SK-N-SH (cell line): ENCODE results near the gene AMIGO1.

Experiments used
- EP300 ChIP-seq, 2 experiments: IDR thresholded peaks; 2 replicates each; pipeline versions ENCODE4 v1.4.0 to v1.6.1; 2012; ENCODE audit warnings: borderline replicate concordance in 1 of 2, low read depth in 1 of 2, low read length in 1 of 2
- FOXJ3 ChIP-seq: sonication (generic); formaldehyde crosslinking; IDR thresholded peaks from 2 replicates; pipeline ENCODE4 v1.5.1; 2020; ENCODE audit warnings: mild to moderate bottlenecking, missing genetic modification reagents
- MXI1 ChIP-seq: IDR thresholded peaks from 2 replicates; pipeline ENCODE4 v1.6.1; 2012; ENCODE audit warnings: mild to moderate bottlenecking, low read depth, low read length, improper control_type of control experiment
- RAD21 ChIP-seq: IDR thresholded peaks from 2 replicates; pipeline ENCODE4 v1.6.1; 2012; ENCODE audit warnings: mild to moderate bottlenecking, low read length
- RCOR1 ChIP-seq: fragments of 150-350 bp; IDR thresholded peaks from 2 replicates; pipeline ENCODE4 v1.6.1; 2017; ENCODE audit warnings: antibody characterized with exemption, low read length
- SMC3 ChIP-seq: IDR thresholded peaks from 2 replicates; pipeline ENCODE4 v1.6.1; 2012; ENCODE audit warnings: low read depth, low read length, improper control_type of control experiment
- TAF1 ChIP-seq: IDR thresholded peaks from 2 replicates; pipeline ENCODE4 v1.6.1; 2012; ENCODE audit warnings: low read depth, mild to moderate bottlenecking, low read length, moderate library complexity, borderline replicate concordance
- TEAD4 ChIP-seq: IDR thresholded peaks from 2 replicates; pipeline ENCODE4 v1.4.0; 2012; ENCODE audit warnings: mild to moderate bottlenecking, borderline replicate concordance; ENCODE audit not compliant: insufficient read depth
- TF ChIP-seq, protein P1 (sequence below): fragments of 200-600 bp; sonication (generic); IDR thresholded peaks from 2 replicates; pipeline ENCODE4 v1.6.1; 2017; ENCODE audit warnings: antibody characterized with exemption, mild to moderate bottlenecking, moderate library complexity
- TF ChIP-seq, protein P2 (sequence below): fragments of 150-350 bp; IDR thresholded peaks from 2 replicates; pipeline ENCODE4 v1.6.1; 2016; ENCODE audit warnings: mild to moderate bottlenecking, low read depth, low read length
- TF ChIP-seq, protein P3 (sequence below): IDR thresholded peaks from 2 replicates; pipeline ENCODE4 v1.4.0; 2012; ENCODE audit warnings: low read depth, borderline replicate concordance
- TF ChIP-seq, protein P4 (sequence below): IDR thresholded peaks from 2 replicates; pipeline ENCODE4 v1.4.0; 2012; ENCODE audit warnings: low read depth
- TF ChIP-seq, protein P5 (sequence below): IDR thresholded peaks from 2 replicates; pipeline ENCODE4 v1.6.1; 2012; ENCODE audit warnings: mild to moderate bottlenecking, low read depth, low read length, moderate library complexity

DNA sequence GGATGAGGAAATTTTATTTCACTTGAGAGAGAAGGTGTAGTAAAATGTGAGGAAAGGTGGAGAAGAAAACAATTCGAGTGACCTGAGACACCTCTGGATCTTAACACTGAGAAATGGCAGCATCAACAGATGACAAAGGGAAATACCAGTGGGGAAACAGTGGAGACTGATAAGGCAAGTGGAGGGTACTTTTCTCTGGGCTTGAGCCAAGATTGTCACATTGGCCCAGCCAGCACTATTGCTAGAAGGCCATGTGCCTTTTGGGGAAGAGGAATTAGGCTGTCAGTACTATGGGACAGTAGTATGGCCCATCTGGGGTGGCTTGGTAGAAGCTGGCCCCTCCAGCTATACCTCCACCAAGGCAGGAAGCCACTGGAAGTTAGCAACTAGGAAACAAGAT, 34.8 kb downstream of the AMIGO1 start:
- no peak for TF ChIP-seq RCOR1
- TF ChIP-seq RAD21 = no peak
- TF ChIP-seq, protein P1, sequence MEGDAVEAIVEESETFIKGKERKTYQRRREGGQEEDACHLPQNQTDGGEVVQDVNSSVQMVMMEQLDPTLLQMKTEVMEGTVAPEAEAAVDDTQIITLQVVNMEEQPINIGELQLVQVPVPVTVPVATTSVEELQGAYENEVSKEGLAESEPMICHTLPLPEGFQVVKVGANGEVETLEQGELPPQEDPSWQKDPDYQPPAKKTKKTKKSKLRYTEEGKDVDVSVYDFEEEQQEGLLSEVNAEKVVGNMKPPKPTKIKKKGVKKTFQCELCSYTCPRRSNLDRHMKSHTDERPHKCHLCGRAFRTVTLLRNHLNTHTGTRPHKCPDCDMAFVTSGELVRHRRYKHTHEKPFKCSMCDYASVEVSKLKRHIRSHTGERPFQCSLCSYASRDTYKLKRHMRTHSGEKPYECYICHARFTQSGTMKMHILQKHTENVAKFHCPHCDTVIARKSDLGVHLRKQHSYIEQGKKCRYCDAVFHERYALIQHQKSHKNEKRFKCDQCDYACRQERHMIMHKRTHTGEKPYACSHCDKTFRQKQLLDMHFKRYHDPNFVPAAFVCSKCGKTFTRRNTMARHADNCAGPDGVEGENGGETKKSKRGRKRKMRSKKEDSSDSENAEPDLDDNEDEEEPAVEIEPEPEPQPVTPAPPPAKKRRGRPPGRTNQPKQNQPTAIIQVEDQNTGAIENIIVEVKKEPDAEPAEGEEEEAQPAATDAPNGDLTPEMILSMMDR = no peak
- TF ChIP-seq MXI1 = no peak
- TF ChIP-seq SMC3 = no peak
- TF ChIP-seq FOXJ3 (CRISPR knock-in tag) = no peak
- TF ChIP-seq, protein P2, sequence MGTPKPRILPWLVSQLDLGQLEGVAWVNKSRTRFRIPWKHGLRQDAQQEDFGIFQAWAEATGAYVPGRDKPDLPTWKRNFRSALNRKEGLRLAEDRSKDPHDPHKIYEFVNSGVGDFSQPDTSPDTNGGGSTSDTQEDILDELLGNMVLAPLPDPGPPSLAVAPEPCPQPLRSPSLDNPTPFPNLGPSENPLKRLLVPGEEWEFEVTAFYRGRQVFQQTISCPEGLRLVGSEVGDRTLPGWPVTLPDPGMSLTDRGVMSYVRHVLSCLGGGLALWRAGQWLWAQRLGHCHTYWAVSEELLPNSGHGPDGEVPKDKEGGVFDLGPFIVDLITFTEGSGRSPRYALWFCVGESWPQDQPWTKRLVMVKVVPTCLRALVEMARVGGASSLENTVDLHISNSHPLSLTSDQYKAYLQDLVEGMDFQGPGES = no peak
- TF ChIP-seq, protein P3, sequence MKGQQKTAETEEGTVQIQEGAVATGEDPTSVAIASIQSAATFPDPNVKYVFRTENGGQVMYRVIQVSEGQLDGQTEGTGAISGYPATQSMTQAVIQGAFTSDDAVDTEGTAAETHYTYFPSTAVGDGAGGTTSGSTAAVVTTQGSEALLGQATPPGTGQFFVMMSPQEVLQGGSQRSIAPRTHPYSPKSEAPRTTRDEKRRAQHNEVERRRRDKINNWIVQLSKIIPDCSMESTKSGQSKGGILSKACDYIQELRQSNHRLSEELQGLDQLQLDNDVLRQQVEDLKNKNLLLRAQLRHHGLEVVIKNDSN = no peak
- no peak for TF ChIP-seq EP300 (IDR thresholded peaks at IDR 0.05; ENCODE audit: borderline replicate concordance in 1 of 2, low read depth in 1 of 2, low read length in 1 of 2)
- no peak for TF ChIP-seq TEAD4
- no peak for TF ChIP-seq TAF1
- TF ChIP-seq, protein P4, sequence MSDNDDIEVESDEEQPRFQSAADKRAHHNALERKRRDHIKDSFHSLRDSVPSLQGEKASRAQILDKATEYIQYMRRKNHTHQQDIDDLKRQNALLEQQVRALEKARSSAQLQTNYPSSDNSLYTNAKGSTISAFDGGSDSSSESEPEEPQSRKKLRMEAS = no peak
- TF ChIP-seq, protein P5, sequence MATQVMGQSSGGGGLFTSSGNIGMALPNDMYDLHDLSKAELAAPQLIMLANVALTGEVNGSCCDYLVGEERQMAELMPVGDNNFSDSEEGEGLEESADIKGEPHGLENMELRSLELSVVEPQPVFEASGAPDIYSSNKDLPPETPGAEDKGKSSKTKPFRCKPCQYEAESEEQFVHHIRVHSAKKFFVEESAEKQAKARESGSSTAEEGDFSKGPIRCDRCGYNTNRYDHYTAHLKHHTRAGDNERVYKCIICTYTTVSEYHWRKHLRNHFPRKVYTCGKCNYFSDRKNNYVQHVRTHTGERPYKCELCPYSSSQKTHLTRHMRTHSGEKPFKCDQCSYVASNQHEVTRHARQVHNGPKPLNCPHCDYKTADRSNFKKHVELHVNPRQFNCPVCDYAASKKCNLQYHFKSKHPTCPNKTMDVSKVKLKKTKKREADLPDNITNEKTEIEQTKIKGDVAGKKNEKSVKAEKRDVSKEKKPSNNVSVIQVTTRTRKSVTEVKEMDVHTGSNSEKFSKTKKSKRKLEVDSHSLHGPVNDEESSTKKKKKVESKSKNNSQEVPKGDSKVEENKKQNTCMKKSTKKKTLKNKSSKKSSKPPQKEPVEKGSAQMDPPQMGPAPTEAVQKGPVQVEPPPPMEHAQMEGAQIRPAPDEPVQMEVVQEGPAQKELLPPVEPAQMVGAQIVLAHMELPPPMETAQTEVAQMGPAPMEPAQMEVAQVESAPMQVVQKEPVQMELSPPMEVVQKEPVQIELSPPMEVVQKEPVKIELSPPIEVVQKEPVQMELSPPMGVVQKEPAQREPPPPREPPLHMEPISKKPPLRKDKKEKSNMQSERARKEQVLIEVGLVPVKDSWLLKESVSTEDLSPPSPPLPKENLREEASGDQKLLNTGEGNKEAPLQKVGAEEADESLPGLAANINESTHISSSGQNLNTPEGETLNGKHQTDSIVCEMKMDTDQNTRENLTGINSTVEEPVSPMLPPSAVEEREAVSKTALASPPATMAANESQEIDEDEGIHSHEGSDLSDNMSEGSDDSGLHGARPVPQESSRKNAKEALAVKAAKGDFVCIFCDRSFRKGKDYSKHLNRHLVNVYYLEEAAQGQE = no peak
